Activated CD8-positive, alpha-beta memory T cell treated with anti-CD3 and anti-CD28 coated beads, Interleukin-2, amount 50 U/mL, for 1 hour (primary cell): ENCODE measurements around the gene PPP2R2B.

ENCODE experiments used
- DNase-seq: peaks from one replicate; pipeline ENCODE4 v3.0.0-alpha.2; 2020; ENCODE audit errors: extremely low read depth

Gene PPP2R2B

DNA sequence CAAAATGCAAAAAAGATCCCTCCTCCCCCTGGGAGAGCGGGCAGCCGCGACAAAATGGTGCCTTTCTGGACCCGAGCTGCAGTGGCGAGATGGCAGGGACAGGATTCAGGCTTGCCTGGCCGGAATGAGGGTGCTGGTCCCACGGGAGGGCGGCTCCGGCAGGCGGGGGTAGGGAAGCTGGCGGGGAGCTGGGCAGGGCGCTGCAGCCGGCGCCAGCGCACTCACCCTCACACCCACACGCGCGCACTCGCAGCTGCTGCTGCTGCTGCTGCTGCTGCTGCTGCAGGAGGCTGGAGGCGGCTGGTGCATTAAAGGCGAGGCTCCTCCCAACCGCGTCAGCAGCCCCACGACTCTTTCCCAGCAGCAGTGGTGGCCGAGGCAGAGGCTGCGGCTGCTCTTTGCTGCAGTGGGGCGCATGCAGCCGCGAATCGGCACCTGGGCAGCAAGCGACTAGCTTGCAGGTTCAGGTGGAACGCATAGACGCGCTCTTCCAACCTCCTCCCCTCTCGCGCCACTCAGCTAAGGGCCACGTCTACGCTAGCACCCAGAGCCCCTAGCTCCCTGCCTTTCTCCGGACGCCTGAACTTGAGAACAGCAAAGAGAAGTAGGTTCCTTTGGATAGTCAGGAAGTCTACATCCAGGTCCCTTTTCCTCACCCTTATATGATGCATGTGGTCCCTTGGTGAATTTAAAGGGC is at the start of gene PPP2R2B:
Gene PPP2R2B (minus strand): TSS at position 282 of the 697 bp plus-strand sequence.
- no peak for DNase-seq

- no peak for DNase-seq
Observed at GRCh38 chr5:146924132-146924531, 45.6 kb upstream of the PPP2R2B start.

- no peak for DNase-seq
Observed at GRCh38 chr5:146921225-146921624, 42.7 kb upstream of the PPP2R2B start.

DNA sequence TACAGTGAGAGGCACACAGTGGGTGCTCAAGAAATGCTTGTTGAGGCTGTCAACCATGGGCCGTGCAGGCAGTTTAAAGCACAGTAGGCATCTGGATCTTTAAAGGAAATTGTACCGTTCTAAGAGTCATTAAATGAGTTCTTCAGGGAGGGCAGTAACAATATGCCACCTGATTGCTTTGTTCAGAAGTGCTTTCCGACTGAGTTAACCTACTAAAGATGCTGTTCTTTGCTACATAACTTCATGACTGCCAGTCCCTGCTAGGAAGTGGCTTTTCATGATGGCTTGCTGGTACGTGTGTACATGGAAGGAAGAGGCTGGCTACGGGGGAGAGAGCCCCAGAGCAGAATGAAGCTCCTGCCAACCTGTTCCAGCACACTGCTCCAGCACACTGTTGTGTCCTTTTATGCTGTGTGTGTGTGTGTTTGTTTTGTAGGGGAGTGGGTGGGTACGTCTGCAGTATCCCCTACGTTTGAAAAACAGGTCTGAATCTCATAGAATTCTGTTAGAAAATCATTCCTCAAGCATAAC is 41.9 kb upstream of the PPP2R2B start:
- no peak for DNase-seq

DNA sequence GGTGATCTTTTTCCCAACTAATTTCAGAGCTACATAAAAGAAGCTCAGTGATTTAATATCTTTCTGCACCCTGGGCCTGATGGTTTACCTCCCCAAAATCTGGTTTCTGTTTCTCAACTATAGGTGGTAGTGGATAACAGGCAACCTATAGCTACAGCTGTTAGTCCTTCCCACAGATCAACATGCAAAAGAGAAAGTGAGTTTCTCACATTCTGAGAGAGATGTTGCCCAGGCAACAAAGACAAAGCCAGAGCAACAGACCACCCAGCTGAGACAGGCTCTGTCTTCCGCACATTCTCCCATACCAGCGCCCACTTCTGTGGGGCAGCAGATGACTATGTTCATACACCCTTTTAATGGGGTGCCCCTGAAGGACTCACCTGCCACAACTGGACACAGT is 40.7 kb upstream of the PPP2R2B start:
- DNase-seq, result no peak

DNA sequence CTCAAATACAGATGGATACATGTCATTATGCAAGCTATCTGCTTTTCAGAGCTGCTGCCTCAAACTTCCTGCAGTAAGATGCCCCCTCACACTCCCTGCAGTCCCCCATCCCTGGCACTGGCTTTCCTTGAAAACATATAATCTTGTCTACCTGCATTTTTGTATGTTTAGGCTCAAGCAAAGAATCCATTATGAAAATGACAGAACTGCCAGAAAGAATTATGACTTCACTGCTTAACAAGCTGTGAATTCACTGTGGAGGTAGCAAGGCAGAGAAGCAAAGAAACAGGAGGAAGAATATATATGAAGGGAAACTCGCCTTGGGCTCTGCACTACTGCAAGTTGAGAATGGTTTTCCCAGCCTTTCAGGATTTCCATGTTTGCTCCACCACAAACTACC is 39.4 kb upstream of the PPP2R2B start:
- DNase-seq, result no peak

- DNase-seq, result no peak
Observed at GRCh38 chr5:146912874-146913273, 34.3 kb upstream of the PPP2R2B start.

- no peak for DNase-seq
Observed at GRCh38 chr5:146910239-146910638, 31.7 kb upstream of the PPP2R2B start.

DNA sequence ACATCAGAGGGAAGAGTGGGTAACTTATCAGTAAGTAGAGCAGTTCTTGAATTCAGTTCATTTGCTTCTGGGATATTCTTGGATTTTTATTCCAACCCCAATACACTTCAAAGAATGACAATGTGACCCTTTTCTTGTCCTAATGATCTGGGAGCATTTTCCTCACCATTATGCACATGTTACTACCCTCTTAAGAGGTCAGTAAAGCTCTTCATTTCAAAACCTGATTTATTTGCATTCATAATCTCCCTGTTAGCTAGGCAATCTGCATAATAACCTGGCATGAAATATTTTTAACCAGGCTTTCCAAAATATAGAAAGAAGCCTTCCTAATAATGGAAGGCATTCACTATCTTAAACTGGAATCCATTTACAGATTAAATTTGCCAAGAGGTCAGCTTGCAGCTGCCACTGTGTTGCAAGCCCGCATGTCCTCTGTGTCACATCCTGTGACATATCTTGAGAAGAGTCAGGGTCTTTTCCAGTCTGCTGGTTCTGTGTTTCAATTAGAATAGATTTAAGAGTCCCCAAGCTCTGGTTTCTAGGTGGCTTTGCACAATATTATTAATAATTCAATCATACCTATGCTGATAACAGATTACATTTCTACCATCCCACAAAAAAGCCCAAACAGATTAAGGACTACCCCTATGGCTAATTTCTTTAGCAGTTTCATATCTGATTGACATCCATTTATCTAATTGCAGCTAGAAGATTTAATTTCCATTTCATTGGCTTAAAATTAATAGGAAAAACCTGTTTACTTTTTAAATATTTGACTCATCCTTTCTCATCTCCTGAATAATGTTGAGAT is 30.9 kb upstream of the PPP2R2B start:
- no peak for DNase-seq

GRCh38 chr5:146906803-146907202 is 28.2 kb upstream of the PPP2R2B start:
- no peak for DNase-seq

DNA sequence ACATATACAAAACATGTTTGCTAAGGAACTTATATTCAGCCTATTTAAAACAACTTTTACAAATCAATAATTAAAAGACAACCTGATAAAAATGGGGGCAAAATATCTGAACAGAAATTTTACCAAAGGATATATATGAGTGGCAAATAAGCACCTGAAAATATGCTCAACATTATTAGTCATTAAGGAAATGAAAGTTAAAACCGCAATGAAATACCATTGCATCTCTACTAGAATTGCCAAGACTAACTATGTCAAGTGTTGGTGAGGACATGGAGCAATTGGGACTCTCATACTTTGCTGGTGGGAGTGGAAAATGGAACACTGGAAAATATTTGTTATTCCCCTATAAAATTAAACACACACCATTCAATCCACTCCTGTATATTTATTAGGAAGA is 26.3 kb upstream of the PPP2R2B start:
- DNase-seq, result no peak

DNA sequence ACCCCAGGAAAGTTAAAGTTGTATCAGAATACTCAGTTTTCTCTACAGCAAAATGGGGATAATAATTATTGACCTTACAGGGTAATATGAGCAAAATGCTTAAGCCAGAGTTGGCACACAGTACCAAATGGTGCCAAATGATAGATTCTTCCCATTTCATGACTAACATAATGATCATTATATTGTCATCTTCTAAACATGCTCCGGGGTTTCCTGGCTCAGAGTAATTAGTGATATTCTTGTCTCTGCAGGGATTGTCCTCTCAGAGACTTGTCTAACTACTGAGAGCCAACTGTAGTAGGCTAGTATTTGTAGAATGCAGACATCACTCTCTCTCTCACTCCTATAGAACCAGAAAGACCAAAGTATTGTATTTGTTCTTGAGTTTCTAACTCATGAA is 25.2 kb upstream of the PPP2R2B start:
- DNase-seq, result no peak

- DNase-seq, result no peak
Observed at GRCh38 chr5:146902471-146902870, 23.9 kb upstream of the PPP2R2B start.

DNA sequence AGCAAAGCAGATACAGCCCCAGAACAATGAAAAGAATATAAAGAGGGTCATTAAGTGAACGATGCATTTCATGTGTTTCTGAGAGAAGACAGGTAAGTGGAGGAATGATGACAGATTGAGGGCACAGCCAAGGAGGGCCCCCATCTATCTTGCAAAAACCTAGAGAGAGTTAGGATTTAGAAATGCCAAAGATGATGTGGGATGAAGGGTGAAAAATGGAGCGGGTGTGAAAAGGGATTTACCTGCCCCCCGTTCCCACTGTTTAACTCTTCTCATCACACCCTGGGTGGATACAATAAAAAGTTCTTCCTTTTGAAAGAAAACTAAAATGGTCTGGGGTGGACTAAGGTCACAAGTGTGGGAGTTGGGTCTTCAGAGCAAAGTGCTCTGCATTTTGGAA is 18.5 kb upstream of the PPP2R2B start:
- no peak for DNase-seq

DNA sequence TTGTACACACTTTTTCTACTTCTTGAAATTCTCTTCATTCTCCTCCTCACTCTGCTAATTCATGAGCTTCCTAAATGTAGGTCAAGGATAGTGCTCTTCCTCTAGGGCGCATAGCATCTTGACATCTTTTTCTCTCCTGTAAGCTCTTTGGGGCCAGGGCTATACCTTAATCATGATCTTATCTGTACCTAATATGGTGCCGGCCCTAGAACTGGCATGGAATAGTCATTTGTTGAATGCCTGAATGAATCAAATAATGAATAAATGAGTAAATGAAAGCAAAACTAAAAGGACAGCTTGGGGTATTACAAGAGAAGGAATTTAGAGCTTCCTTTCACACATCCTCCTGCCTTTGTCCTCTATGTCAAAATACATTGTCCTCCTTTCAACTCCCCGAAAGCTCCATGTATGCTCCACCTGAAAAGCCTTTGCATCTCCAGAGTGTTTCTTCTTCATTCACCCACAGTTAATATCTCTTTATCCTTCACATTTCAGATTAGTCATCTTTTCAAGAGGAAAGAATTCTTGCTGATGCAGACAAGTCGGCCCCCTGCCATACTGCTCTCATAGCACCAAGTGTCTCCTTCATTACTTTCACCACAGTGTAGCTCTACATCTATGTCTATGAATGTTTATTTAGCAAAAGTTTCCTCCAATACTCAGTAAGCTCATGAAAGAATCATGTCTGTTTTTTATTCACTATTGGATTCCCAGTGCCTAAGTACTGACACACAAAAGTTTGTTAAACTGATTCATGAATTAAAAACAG is 16.4 kb upstream of the PPP2R2B start:
- DNase-seq, result no peak

DNA sequence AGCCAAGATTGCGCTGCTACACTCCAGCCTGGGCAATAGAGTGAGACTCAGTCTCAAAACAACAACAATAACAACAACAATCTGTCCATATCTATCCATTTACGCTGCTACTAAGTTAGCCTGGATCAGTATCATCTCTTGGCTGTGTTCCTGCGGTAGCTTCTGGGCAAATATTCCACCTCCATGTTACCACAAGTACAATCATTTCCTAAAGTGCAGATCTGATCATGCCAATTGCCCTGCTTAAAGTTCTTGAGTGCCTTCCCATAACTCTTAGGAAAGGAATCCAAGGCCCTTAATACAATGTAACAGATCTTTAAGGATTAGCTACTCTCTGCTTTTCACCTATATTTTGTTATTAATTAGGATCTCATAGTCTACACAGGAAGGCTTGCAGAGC is 15.4 kb upstream of the PPP2R2B start:
- no peak for DNase-seq

DNA sequence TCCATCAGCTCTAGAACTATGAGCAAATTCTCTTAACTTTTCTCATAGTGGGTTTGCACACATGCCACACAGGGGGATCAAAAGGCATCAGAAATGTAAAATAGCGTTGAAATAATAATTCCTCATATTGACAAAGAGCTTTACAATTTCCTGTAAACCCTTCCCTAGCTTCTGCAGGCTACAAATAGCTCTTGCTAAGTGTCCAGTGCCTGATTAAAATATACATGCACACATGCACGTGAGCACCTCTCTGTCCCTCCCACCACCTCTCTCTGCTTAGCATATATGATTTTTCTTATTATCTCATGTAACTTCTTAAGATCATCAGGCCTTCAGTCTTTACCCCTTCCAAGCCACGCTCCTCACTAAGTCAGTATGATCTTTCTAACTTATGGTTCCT is 13.7 kb upstream of the PPP2R2B start:
- DNase-seq, result no peak

DNA sequence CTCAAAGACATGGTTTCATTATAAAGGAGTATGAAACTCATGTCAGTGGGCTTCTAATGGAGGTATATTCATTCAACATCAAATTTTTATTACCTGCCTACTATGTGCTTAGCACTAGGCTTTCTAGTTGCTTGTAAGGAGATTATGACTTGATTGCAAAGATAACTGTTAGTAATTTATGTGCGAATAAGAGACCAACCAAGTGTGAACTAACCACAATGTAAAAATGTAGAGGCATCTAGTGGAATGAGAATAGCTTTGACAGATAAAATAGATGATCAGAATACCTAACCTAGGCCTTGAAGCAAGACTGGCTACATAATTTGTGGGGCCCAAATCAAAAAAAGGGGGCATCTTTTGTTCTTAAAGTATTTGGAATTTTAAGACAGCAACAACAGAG is 13.0 kb upstream of the PPP2R2B start:
- DNase-seq, result no peak

GRCh38 chr5:146890731-146891440 is 12.3 kb upstream of the PPP2R2B start:
- DNase-seq, result no peak

DNA sequence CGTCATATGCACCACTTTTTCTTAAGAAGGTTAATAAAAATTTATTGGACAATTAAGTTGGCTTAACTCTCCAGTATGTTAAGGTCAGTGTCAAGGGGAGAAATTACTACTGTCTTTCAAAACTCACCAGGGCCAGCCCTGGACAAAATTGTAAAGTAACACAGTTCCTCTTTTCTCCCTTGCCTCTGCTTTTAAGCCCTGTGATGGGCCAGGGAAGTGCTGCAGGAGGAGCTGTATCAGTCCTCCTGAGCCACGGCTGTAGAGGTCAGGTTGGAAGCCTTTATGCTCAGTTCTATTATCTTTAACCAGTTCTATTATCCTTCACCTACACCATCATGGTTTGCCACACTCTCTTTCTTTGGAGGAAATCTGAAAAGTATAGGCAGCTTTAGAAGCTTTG is 11.5 kb upstream of the PPP2R2B start:
- no peak for DNase-seq

DNA sequence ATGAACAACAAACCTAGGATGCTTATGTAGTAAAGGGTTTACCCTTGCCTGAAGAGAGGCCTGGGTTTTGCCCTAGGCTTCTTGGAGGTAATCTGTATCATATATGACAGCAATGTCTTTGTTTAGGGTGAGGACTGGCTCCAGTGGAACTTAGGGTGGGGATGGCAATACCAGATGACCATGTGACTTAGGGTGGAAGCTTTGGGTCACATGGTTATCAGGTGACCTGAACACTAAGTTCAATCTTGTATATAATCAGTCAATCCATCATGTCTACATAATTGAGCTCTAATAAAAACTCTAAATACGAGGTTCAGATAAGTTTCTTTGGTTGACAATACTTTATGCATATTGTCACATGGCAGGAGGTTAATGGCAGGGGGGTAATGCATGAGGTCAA is 10.6 kb upstream of the PPP2R2B start:
- no peak for DNase-seq
